Measurements from ENCODE around the gene BMERB1.
"Not testable (repeated sequence)": the region's sequence is repeated elsewhere in the genome, so short reads cannot be mapped to it uniquely, and the experiment has no call there.

BMERB1 gene

GRCh38 chr16:15466131-15466530, 31.7 kb downstream of the BMERB1 start:
- no peak for DNase-seq

DNA sequence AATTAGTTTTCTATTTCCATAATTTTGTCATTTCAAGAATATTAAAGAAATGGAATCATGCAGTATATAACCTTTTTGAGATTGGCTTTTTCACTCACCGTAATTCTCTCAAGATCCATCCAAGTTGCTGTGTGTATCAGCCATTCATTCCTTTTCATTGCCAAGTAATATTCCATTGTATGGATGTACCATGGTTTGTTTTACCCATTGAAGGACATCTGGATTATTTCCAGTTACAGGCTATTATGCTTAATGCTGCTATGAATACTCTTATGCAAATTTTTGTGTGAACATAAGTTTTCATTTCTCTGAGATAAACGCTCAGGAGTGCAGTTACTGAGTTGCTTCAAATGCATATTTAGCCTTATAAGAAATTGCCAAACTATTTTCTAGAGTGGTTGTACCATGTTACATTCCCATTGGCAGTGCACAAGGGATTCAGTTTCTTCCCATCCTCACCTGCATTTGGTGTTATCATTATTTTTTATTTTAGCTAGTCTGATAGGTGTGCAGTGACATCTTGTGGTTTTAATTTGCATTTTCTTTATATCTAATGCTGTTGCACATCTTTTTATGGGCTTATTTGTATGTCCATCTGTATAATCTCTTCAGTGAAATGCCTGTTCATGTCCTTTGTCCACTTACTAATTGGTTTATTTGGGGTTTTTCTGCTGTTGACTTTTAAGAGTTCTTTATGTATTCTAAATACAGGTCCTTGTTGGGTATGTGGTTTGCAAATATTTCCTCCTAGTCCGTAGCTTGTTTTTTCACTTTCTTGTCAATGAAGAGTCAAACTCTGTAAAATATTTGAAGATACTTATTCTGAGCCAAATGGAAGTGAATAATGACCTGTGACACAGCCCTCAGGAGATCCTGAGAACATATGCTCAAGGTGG, 32.7 kb downstream of the BMERB1 start:
- no peak for DNase-seq

DNA sequence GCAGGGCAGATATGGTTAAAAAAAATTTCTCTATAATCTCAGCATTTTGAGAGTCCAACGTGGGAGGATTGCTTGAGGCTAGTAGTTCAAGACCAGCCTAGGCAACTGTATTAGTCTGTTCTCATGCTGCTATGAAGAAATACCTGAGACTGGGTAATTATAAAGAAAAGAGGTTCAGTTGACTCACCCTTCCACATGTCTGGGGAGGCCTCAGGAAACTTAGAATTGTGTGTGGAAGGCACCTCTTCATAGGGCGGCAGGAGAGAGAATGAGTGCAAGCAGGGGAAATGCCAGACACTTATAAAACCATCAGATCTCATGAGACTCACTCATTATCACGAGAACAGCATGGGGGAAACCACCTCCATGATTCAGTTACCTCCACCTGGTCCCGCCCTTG, 42.6 kb downstream of the BMERB1 start:
- not testable (repeated sequence) for DNase-seq

- DNase-seq, result no peak
Measured at GRCh38 chr16:15477802-15478201, 43.4 kb downstream of the BMERB1 start.

DNA sequence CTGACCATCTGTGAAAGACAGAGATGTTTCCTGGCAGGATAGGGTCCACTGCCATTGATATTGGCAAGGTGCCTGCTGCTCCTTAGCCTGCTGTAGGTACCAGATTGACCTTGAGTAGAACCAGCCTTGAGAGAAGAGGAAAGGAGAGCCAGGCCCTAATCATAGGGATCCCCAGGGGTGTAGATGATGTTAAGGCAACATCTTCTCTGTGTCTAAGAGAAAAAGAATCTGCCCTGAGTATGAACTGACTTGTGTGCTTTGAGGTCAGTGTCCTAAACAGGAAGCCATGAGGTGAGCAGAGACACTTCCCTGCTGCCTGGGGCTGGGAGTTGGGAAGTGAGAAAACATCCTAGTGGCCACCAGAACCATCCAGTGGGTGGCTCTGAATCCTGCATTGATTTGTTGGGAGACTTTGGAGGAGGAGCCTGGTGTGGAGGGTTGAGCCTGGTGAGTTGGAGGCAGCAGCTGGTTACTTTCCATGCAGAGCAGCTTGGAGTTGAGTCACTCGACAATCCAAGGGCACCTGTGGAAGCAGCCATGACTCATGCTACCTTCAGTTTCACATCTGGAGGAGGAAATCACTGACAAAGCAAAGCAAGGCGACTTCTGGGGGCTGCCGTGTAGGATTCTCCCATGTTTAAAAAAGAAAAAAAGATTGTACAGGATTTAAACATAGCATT, 47.8 kb downstream of the BMERB1 start:
- no peak for DNase-seq

DNA sequence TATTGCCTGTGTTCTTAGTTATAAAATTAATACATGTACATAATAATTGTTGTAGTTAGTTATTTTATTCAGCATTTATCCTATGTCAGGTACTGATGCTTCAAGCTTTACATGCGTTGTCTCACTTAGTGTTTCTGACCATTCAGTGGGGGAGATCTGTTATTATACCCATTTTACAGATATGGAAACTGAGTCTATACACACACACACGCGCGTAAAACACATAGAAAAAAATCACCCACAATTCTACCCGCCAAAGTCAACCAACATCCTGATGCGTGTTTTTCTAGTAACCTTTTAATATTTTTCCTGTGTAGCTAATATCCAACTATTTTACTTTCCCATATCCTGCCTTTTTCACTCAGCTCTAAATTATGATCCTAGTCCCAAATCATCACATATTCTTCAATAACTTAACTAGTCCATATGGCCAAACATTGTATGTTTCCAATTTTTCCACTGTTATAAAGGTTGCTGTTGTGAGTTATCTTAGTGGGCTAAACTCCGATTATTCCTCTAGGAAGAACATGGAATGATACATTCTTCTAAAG, 48.4 kb downstream of the BMERB1 start:
- no peak for DNase-seq

DNA sequence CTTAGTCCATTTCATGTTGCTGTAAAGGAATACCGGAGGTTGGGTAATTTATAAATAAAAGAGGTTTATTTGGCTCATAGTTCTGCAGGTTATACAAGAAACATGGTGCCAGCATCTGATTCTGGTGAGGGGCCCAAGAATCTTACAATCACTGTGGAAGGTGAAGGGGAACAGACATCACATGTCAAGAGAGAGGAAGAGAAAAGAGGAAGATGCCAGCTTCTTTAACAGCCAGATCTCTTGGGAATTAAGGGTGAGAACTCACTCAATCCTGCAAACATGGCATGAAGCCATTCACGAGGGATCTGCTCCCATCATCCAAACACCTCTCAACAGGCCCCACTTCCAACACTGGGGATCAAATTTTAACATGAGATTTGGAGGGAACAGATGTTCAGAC, 49.5 kb downstream of the BMERB1 start:
- DNase-seq, result no peak

DNA sequence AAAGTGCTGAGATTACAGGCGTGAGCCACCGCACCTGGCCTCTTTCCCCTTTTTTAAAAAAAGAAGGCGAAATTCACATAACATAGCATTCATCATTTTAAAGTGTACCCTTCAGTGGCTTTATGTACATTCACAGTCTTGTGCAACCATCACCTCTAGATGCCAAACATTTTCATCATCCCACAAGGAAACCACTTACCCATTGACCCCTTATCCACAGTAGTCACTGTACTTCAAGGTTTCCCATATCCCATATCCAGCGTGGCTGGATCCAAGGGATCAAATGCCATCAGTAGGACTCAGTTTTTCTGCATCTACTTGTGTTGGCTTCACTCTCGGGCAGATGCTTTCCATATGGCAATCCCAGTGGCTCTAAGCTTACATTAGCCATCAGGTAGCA, 50.3 kb downstream of the BMERB1 start:
- DNase-seq, result no peak

- DNase-seq, result no peak
Measured at GRCh38 chr16:15485175-15485574, 50.8 kb downstream of the BMERB1 start.

DNA sequence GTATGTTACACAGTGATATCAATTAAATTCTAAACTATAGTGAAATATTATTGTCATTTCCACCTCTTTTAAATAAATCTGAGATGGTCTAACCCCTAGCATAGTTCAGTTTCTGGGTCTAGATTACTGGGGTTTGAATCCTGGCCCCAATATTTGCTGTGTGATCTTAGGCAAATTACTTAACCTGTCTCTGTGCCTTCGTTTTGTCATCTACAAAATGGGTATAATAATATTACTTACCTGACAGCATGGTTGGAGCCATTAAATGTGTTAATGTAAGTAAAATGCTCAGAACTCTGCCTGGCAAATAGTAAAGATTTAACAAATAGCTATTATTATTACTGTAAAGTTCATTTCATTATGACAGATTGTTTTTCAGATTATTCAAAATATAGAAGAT, 52.3 kb downstream of the BMERB1 start:
- DNase-seq, result no peak

DNA sequence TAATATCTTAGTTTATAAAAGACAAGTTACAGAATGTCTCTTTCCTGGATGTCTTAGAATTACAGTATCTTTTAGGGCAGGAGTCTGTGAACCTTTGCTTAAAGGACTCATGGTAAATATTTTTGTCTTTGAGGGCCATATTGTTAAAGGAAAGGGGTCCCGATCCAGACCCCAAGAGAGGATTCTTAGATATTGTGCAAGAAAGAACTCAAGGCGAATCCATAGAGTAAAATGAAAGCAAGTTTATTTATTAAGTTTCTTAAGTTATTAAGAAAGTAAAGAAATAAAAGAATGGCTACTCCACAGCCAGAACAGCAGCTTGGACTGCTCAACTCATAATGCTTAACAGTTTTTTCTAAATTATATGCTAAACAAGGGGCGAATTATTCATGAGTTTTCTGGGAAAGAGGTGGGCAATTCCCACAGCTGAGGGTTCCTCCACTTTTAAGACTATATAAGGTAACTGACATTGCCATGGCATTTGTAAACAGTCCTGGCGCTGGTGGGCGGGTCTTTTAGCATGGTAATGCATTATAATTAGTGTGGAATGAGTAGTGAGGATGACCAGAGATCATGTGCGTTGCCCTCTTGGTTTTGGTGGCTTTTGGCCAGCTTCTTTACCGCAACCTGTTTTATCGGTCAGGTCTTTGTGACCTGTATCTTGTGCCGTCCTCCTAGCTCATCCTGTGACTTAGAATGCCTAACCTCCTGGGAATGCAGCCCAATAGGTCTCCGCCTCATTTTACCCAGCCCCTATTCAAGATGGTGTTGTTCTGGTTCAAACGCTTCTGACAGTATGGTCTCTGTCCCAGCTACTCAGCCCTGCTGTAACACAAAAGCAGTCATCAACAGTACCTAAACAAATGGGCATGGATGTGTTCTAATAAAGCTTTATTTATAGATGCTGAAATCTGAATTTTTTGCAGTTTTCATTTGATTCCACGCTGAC, 53.2 kb downstream of the BMERB1 start:
- no peak for DNase-seq

DNA sequence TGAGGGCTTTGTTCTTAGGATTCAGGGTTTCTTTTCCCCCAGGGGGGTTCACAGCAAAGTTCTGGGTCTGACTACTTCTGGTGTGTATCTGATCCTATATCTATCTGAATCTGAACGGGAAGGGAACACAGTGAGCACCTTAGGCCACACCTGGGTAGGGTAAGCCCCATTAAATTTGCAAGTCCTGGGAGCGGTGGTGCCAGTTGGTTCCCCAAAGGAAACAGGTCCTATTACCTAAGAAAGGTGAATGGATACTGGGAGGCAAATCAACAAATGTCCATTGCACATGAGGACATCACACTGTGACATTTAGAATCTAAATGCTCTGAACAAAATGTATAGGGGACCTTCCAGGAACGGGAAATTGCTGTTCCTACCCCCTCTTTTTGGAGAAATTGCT, 54.6 kb downstream of the BMERB1 start:
- no peak for DNase-seq

DNA sequence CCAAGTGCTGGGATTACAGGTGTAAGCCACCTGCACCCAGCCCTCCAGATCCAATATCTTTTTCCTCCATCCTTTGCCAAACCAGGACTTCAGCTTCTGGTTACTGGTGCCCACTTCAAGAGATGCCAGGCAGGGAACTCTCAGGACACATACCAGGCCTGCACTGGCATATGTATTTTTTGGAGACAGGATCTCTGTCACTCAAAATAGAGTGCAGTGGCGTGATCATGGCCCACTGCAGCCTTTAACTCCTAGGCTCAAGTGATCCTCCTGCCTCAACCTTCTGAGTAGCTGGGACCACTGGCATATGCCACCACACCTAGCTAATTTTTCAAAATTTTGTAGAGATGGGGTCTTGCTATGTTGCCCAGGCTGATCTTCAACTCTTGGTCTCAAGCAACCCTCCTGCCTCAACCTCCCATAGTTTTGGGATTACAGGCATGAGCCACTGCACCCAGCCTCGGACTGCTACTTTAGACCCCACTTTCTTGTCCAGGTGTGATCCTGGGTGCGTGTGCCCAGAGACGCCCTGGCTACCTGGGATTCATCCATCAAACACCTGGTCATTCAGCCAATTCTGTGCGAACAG, 55.8 kb downstream of the BMERB1 start:
- DNase-seq, result no peak

DNA sequence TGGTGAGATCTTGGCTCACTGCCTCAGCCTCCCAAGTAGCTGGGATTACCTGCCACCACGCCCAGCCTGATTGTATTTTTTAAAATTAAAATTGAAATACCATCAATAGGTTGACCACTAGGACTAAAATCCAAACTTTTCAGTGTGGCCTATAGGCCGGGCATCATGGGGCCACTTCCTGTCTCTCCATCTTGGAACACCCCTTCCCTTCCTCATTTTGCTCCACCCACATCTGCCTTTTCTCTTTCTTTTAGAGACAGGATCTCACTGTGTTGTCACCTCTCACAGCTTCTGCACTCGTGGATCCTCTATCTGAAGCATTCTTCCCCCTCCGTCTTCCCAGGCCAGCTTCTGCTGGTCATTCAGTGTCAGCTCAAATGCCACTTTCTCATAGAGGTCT, 57.0 kb downstream of the BMERB1 start:
- no peak for DNase-seq

GRCh38 chr16:15492091-15492740, 57.8 kb downstream of the BMERB1 start:
- no peak for DNase-seq

DNA sequence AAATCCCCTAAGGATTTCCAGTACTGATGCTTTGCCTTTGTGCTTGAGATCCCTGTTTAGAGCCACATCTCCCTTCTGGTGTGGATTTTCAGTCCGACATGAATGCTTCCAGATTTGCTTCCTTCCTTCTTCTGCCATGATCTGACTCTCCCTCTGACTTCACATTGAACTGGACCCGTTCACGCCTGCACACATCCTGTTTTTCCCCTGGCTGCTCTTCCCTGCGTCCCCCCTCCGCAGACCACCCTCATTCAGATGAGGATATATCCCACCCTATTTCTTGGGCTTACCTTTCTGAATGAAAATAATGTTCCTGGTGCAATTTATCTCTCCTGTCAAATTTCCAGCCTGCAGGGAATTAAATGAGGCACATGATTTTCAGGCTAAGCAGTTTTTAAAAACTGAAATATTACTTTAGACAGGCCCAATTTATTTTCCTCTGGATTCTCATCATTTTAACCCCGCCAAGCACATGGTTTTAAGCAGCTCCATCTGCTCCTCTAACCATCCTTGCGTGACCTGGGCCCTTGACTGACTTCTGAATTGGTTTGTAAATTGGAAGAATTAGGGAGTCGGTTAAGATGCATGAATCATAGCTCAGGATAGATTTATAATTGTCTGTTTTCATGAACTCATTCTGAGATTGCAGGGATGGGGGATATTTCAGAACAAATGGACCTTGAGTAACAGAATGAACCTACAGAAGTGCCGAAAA, 59.2 kb downstream of the BMERB1 start:
- DNase-seq, result no peak

DNA sequence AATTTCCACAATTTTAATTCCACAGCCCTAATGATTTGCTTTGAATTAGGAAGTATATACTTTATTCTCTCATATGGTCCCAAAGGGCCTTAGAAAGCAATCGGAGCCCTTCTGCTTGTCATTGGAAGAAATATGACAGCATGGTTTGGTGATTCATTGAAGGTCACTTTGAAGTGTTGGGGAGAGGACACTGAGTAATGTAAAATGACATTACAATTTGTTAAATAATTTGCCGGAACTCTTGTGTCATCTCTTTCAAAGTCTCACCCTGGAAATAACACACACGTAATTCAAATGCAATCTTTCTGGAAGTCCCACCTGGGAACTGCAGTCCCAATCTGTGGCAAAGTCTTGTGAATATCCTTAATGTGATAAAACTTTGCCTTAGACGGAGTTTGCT, 59.8 kb downstream of the BMERB1 start:
- no peak for DNase-seq

- DNase-seq, result no peak
Measured at GRCh38 chr16:15495898-15496297, 61.5 kb downstream of the BMERB1 start.

- DNase-seq, result no peak
Measured at GRCh38 chr16:15498427-15499175, 64.2 kb downstream of the BMERB1 start.

DNA sequence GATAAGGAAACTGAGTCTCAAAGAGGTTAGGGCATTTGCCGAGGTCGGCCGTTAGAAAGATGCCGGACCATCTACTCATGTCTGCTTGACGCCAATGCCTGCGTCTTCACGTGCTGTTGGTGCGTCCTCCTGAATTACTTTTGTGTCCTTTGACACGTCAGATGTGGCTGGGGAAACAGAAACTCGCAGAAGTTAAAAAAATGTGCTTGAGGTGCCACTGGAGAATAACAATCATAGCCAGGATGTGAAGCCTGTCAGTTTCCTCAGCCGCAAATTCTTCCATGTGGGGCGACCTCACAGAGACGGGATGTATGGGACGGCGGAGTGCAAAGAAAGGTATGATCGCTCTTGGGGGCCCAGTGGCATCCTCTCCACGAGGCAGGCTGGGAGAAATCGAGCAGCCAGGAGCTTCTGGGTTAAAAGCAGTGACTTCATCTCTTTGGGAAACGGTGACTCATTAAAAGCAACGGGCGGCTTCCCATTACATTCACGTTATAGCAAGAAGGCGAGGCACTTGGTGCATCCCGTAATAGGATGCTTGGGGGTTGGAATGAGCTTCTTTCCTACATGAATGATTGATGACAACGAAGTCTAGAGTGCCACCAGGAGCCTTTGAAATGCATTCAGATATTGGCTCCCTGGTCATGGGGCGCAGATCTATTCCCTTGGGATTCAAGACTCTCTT, 67.8 kb downstream of the BMERB1 start:
- DNase-seq, result no peak

Data from SIG-M5 (cell line).